Suppressor macrophage treated with lipopolysaccharide for 4 hours (primary cell): ENCODE data around the gene GNAL.
A peak's percentile ranks its signal among the peaks of the same experiment; 100 is the strongest.
"Not testable (repeated sequence)": the region's sequence is repeated elsewhere in the genome, so short reads cannot be mapped to it uniquely, and the experiment has no call there.

Experiments used
- DNase-seq: peaks from one replicate; pipeline ENCODE4 v3.0.0-alpha.2; 2020

The GNAL gene

DNA sequence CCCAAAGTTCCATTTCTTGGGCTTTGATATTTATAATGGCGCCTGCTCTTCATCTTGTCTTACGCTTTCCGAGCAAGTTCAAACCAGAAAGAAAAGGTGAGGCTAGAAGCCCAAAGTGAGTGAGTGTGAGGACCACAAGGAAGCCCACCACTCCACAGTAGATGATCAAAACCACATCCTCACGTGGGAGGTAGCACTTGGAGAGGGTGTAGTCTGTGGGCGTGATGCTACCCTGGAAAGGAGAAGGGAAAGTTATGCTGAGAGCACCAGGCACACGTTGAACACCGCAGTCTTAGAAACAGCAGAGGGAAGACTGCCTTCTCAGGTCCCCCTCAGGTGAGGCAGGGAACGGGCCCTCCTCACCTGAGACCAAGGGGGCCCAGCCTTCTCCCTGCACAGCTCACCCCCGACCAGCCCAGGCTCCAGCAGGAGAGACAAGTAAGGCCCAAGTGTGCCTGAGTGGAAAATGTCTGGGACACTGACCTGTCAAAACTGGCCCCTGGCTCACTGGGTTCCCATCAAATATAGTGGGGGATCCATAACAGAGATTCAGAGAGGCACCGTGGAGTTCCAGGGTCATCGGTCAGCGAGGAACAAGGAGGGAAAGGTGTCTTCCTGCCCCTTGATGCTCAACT is 195.4 kb downstream of the GNAL start:
- DNase-seq, result no peak

- DNase-seq, result peak; percentile 77
Measured at GRCh38 chr18:11885278-11885947, 196.3 kb downstream of the GNAL start.

DNA sequence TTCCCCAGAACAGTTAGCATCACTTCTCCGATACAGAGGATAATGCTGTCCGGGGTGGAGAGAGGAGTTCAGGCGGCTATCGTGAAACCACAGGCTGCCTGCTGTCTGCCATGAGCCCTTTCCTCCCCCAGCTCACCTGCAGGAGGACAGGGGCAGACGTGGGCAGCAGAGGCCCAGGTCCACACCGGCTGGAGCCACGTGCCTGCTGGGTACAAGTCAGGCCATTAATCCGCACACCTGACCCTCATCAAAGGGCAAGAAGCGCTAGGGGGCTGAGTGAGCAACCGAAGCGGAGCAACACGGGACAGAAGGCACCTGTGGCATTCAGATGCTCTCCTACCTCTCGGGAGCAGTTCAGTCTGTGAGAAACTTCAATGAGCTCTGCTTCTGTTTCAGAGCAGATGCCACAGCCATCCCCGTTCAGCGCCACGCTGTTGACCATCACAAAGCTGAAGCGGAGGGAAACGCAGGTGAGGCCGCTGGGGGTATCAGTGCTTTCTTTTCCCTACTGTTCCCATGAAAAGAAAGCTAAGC is 197.6 kb downstream of the GNAL start:
- no peak for DNase-seq

DNA sequence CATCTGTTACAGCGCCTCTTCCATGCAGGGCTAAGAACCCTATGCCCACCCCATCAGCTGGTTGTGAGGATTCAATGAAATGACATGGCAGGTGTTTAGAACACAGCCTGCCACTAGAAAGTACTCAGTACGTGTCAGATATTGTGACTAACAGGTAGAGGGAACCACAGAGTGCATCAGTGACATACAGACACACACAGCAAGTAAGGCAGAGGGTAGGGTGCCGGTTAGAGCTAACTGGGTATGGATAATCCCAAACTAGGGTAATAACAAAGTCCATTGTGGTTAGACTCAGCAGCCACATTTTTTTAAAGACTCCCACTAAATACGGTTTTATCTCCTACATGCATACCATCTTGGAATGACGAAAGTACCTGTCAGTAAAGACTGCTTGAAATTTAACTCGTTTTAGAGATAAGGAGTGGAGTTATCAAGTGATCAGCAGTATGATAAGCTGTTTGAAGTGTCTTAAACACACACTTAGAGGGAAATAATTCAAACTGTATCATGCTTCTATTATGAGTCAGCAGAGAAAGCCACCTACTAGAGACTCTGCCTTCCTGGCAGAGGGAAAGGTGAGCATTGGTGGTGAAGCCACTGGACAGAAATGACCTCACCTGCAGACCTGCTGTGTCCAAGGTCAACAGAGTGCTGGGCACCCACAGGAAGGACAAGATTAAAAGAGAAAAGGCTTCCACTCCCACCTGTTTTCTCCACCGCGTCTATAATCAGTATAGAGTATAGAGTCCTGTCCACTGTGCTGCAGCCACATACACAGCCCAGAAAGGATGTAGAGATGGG is 198.5 kb downstream of the GNAL start:
- no peak for DNase-seq

DNA sequence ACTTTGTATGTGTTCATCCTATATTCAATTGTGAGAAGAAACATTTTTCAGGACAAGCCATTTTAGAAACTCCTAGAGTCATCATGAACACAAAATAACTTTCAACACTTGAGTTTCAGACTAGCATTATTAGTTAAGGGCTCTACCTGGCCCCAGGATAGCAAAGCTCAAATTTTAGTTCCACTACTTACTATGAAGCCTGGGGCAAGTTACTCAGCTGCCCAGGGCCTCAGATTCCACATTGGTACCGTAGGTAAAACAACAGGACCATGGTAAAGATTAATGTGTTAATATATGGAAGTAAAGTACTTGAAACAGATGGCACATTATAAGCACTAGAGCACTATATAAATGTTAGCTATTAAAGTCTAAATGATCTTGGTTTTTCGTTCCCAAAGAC is 199.7 kb downstream of the GNAL start:
- no peak for DNase-seq

GRCh38 chr18:11889284-11889683 is 200.2 kb downstream of the GNAL start:
- DNase-seq, result no peak

- DNase-seq, result no peak
Measured at GRCh38 chr18:11891737-11892136, 202.7 kb downstream of the GNAL start.

- not testable (repeated sequence) for DNase-seq
Measured at GRCh38 chr18:11892438-11892837, 203.4 kb downstream of the GNAL start.

DNA sequence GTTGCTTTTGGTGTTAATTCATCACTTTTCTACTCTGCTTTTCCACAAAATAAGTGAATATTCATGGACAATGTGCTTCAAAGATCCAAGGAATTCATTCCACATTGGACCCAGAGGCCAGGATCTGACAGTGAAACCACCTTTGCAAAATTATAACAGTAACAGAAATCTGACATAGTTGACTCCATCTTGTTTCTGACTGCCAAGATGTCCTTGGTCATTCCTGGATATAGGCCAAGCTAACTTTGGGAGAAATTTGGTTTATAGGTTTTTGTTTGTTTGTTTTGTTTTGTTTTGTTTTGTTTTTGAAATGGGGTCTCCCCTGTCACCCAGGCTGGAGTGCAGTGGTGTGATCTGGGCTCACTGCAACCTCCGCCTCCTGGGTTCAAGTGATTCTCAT is 208.7 kb downstream of the GNAL start:
- no peak for DNase-seq

DNA sequence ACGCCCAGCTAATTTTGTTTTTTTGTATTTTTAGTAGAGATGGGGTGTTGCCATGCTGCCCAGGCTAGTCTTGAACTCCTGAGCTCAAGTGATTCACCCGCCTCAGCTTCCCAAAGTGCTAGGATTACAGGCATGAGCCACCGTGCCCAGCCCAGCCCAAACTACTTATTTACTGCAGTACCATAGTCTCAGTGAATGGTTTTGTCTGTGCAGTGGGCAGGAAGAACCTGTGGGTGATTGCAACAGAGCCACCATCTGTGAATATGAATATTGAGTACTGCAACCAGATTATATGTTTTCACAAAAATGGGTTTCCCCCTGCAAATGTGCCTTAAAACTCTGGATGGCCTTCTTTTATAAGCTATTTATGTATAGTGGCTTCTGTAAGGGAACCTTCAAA is 210.0 kb downstream of the GNAL start:
- no peak for DNase-seq

DNA sequence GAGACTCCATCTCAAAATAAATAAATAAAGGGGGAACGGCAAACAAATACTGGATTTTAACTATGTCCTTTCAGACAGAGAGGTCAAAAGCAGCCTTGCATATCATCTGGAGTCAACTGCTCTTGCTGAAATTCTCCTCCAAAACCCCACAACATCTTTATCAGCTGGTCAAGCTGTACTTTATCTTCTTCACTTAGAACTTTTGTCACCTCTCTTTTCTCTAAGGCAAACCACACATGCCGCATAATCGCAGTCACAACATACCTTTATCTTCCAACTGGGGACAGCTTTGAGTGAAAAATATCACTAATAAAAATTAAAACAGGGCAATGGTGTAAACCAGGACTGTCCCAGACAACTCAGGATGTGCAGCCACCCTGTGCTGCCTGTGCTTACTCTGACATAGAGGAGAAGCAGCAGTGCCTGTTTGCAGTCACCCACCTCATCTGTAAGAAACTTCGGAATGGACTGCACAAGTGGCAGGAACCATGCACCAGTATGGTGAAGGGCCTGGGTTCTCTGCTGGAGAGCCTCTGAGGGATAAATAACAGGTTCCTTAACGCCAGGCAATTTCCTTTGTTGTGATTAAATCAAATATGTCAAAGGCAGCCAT is 212.9 kb downstream of the GNAL start:
- DNase-seq, result no peak

GRCh38 chr18:11902522-11903292 is 213.6 kb downstream of the GNAL start:
- DNase-seq, result no peak

DNA sequence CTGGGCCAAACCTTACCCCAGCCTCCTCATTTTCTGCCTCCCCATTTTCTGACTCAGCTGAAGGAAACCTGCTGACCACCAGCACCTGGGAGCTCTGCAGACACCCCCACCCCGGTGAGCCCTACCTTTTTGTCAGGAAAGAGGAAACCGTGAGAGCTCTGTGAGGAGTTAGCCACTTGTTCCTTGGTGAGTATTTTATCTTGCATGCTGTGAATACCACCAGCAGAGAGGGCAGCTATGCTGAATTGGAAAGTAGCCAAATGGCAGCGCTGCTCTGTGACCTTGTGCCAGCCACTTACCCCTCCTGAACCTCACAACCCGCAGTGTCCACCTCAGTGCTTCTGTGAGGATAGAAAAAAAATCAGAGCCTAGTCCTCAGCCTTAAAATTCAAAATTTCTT is 216.5 kb downstream of the GNAL start:
- no peak for DNase-seq

DNA sequence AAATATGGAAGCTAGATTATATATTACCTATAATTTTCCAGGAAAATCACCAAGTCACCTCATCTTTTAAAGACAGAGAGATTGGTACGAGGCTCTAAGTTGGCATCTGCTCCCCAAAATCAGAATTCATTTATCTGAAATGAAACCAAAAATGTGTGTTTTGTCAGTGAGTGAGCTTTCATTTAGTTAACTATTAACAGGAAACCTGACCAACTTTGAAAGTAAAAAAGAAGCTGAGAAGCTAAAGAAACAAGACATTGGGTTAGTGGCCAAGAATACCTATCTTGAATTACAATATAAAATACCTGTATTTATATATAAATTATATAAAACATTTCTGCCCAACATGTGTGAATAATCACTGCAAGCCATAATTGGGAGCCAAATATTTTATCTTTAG is 217.1 kb downstream of the GNAL start:
- DNase-seq, result no peak

GRCh38 chr18:11906926-11907874 is 218.1 kb downstream of the GNAL start:
- DNase-seq, result no peak

DNA sequence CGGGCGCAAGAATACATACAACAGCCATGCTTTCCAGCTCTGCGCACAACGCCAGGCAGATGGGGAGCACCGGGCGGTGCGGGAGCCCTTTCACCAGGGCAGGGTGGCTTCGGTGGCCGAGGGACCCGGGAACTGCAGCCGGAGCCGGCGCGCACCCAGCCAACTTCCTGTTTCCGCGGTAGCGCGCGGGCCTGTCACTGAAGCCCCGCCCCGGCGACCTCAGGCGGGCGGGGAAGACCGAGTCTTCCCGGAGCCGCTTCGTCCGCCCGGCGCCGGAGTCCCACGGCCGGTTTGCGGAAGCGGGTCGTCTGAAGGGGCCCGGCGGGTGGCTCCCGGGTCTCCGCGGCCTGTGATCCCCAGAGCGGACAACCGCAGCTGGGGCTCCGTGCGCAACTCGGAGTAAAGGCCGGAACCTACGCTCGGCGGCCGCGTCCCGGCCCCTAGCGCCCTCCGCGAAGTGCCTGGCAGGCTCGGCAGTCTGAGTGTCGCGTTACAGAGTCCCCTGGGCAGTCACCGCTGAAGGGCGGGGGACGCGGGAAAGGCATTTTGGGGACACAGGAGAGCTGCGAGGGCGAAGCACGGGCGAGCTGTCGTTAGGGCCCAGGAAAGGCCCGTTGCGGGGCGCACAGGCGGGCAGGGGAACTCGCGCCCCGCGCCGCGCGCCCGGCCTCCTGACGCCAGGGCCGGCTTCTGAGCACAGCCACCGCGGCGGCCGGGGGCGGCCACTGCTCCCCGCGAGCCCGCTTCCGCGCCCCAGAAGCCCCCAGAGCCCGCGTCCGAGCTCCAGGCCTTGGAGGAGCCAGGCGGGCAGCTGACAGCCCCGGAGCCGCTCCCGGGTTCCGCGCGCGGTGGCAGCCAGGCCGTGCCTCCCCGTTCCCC is 219.4 kb downstream of the GNAL start, which contains the start of gene MPPE1:
Gene MPPE1, minus strand, starts transcription at position 136 of the 879 bp plus-strand sequence. CDS start 11,053 bp downstream, outside the sequence.
- peak; percentile 97 for DNase-seq

- no peak for DNase-seq
Measured at GRCh38 chr18:11909061-11909455, 220.0 kb downstream of the GNAL start.

DNA sequence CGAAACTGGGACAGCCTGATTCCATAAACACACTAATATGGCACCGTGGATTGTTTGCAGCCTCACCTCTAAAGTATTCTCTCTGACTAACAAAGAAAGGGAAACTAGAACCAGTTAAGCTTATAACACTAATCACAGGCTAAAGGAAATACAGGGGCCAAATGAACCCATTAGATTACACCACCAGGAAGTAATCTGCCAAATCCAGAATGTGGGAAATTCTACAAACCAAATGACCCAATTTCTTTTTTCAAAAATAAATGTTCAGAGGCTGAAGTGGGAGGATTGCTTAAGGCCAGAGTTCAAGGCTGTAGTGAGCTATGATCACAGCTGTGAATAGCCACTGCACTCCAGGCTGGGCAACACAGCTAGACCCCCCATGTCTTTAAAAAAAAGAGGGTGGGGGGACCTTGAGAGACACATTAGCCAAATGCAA is 220.5 kb downstream of the GNAL start:
- DNase-seq, result peak; percentile 86

DNA sequence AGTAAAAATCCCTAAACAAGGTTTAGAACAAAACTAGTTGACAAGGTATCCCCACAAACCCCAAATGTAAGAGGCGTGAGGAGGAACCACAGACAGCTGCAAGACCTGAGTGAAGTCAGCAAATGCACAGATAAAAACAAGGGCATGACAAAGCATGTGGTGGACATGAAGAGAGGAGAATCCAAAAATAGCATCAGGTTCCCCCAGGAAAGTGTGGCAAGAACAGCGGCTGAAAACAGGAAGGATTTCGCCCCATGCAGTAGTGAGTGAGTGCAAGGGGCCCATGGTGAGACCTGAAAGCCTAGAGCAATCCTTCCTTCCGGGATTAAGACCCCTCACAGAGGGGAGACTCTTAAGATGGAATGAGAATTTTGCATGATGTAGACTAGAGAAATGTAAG is 227.8 kb downstream of the GNAL start:
- peak; percentile 60 for DNase-seq

GRCh38 chr18:11919522-11919921 is 230.5 kb downstream of the GNAL start:
- not testable (repeated sequence) for DNase-seq
